GM12864 (cell line): ENCODE data around the gene ANKRD13B.
"Not testable (repeated sequence)": the region's sequence is repeated elsewhere in the genome, so short reads cannot be mapped to it uniquely, and the experiment has no call there.

Experiments used
- DNase-seq: peaks from one replicate; pipeline ENCODE4 v3.0.0-alpha.2; 2011; ENCODE audit warnings: low read depth
- H3K4me3 ChIP-seq: 2 replicates; pipeline ENCODE4 v1.5.1; 2011; ENCODE audit warnings: mild to moderate bottlenecking, low read depth, low read length, control low read depth
- CTCF ChIP-seq: IDR thresholded peaks from 2 replicates; pipeline ENCODE4 v1.5.1; 2011; ENCODE audit warnings: low read depth, mild to moderate bottlenecking, moderate library complexity, low read length, control low read depth, inconsistent platforms; ENCODE audit errors: missing control alignments

Gene ANKRD13B

GRCh38 chr17:29557085-29557738 lies 35.7 kb upstream of the ANKRD13B start:
- no peak for DNase-seq

GRCh38 chr17:29557739-29558116 lies 35.2 kb upstream of the ANKRD13B start:
- TF ChIP-seq CTCF = no peak
- no peak for DNase-seq
- H3K4me3 ChIP-seq = no peak overlapping the region

More at GRCh38 chr17:29557085-29557738, 35.7 kb upstream of the ANKRD13B start:
- no peak overlapping the region for H3K4me3 ChIP-seq
- no peak for TF ChIP-seq CTCF

GRCh38 chr17:29558139-29558538 lies 34.8 kb upstream of the ANKRD13B start:
- not testable (repeated sequence) for H3K4me3 ChIP-seq, DNase-seq

- no peak for TF ChIP-seq CTCF
- H3K4me3 ChIP-seq = no peak overlapping the region
- no peak for DNase-seq
These were observed 33.3 kb upstream of the ANKRD13B start for GRCh38 chr17:29559640-29560039.

GRCh38 chr17:29560316-29560715 lies 32.6 kb upstream of the ANKRD13B start:
- no peak for DNase-seq
- H3K4me3 ChIP-seq = no peak overlapping the region
- TF ChIP-seq CTCF = no peak

- no peak for DNase-seq
- H3K4me3 ChIP-seq = no peak overlapping the region
- TF ChIP-seq CTCF = no peak
These were observed 31.1 kb upstream of the ANKRD13B start for GRCh38 chr17:29561554-29562517.

- DNase-seq = no peak
- TF ChIP-seq CTCF = no peak
These were observed 30.3 kb upstream of the ANKRD13B start for GRCh38 chr17:29562615-29563014.

More at GRCh38 chr17:29562615-29563014, 30.3 kb upstream of the ANKRD13B start:
- no peak overlapping the region for H3K4me3 ChIP-seq
